Activated naive CD4-positive, alpha-beta T cell treated with anti-CD3 and anti-CD28 coated beads, Interleukin-2, amount 50 U/mL, for 72 hours (primary cell): ENCODE measurements around the gene NUDC. TPM values are rescaled to one million over a fixed set of nuclear protein-coding genes. Genes with fewer than 3 reads are reported as not detected.
"Not testable (repeated sequence)": the region's sequence is repeated elsewhere in the genome, so short reads cannot be mapped to it uniquely, and the experiment has no call there.

Source experiments
- ATAC-seq, 2 donors: fragments of 150-1000 bp; cut with Tn5 transposase; 2 replicates each; pipeline ENCODE4 v1.10.0; 2021; ENCODE audit warnings: mild to moderate bottlenecking in 2 of 2, moderate library complexity in 2 of 2
- DNase-seq, 2 donors: peaks; one replicate each; pipeline ENCODE4 v3.0.0; 2021 to 2022; ENCODE audit warnings: low spot score in 2 of 2
- H3K27ac Mint-ChIP-seq, 2 donors: one replicate each; pipeline ENCODE4 v1.8.0; 2022; ENCODE audit warnings: mild to moderate bottlenecking in 2 of 2, mixed read lengths in 2 of 2
- H3K36me3 Mint-ChIP-seq, 2 donors: one replicate each; pipeline ENCODE4 v1.8.0; 2022; ENCODE audit warnings: mixed read lengths in 2 of 2
- H3K9me3 Mint-ChIP-seq, 2 donors: one replicate each; pipeline ENCODE4 v1.8.0; 2022; ENCODE audit warnings: mixed read lengths in 2 of 2
- total RNA-seq, 2 donors: library from RNA; stranded (reverse); gene quantifications; one replicate each; pipeline ENCODE4 v1.2.3, GENCODE V29; 2022

Gene NUDC
- total RNA-seq, 2 donors from 2014 or later: 60.5 to 93.7 TPM

DNA sequence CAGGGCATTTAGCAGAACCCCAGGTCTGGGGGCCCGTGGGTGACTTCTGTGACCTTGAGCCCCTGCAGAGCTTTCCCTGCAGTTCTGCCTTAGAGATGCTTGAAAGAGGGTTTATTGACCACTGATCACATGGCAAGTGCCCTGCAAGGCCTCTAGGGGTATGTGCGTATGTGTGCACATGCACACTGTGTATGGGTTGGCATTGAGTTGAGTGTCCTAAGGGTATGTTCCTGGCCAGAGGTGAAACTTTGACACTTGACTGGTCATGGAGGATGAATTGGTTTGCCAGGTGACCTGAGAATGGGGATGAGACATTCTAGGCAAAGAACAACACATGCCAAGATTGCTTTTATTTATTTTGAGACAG lies 17.1 kb downstream of the NUDC start:
- DNase-seq: no peak
- peaks cover 4 to 18% of the 10 kb centered on the region in 2 donors for H3K36me3 Mint-ChIP-seq
- ATAC-seq: no peak
- H3K27ac Mint-ChIP-seq: peak overlapping the region in 1 of 2 donors; percentile 47
- H3K9me3 Mint-ChIP-seq: no peaks in the 10 kb centered on the region

GRCh38 chr1:26941311-26941710 lies 19.8 kb downstream of the NUDC start:
- ATAC-seq (no peak), DNase-seq (no peak)
- H3K9me3 Mint-ChIP-seq: no peaks in the 10 kb centered on the region
- peaks cover 14 to 26% of the 10 kb centered on the region in 2 donors for H3K36me3 Mint-ChIP-seq
- H3K27ac Mint-ChIP-seq: no peak overlapping the region

- Mint-ChIP-seq H3K9me3 (no peaks in the 10 kb centered on the region), H3K36me3 (peaks cover 14 to 25% of the 10 kb centered on the region in 2 donors), H3K27ac (peak overlapping the region; percentile 30 to 72)
- DNase-seq (no peak), ATAC-seq (no peak)
Observed at GRCh38 chr1:26942656-26943055, 21.1 kb downstream of the NUDC start.

GRCh38 chr1:26945138-26945537 lies 23.6 kb downstream of the NUDC start:
- H3K36me3 Mint-ChIP-seq: peaks cover 14 to 25% of the 10 kb centered on the region in 2 donors
- peak overlapping the region; percentile 17 to 52 for H3K27ac Mint-ChIP-seq
- no peaks in the 10 kb centered on the region for H3K9me3 Mint-ChIP-seq
- ATAC-seq (no peak), DNase-seq (no peak)

- ATAC-seq (no peak), DNase-seq (no peak)
- H3K27ac Mint-ChIP-seq: peak overlapping the region in 1 of 2 donors; percentile 52
- peaks cover 14 to 25% of the 10 kb centered on the region in 2 donors for H3K36me3 Mint-ChIP-seq
- H3K9me3 Mint-ChIP-seq: no peaks in the 10 kb centered on the region
Observed at GRCh38 chr1:26945728-26946127, 24.2 kb downstream of the NUDC start.

DNA sequence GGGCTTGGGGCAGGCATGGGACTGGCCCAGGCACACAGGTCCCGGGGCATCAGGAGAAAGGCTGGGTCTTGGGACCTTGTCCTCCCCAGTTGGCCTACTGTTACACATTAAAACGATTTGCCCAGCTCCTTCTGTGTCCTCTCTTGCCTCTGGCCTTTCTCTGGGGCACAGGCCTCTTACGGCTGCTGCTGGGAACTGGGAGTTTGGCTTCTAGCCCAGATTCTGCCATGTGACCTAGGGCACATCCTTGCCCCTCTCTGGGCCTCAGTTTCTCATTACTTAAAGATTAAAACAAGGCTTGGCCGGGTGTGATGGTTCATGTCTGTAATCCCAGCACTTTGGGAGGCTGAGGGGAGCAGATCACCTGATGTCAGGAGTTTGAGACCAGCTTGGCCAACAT lies 24.7 kb downstream of the NUDC start:
- Mint-ChIP-seq H3K27ac (peak overlapping the region in 1 of 2 donors; percentile 25), H3K9me3 (no peaks in the 10 kb centered on the region), H3K36me3 (peaks cover 14 to 25% of the 10 kb centered on the region in 2 donors)
- ATAC-seq: no peak
- DNase-seq: no peak

DNA sequence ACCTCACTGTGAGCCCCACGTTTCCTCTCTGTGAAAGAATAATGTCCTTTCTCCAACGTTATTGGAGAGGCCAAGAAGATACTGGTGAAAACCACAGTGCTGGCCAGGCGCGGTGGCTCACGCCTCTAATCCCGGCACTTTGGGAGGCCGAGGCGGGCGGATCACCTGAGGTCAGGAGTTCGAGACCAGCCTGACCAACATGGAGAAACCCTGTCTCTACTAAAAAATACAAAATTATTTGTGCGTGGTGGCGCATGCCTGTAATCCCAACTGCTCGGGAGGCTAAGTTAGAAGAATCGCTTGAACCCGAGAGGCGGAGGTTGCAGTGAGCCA lies 27.1 kb downstream of the NUDC start:
- H3K36me3 Mint-ChIP-seq: peaks cover 10 to 18% of the 10 kb centered on the region in 2 donors
- H3K9me3 Mint-ChIP-seq, H3K27ac Mint-ChIP-seq, ATAC-seq, DNase-seq: not testable (repeated sequence)

GRCh38 chr1:26949266-26949925 lies 27.9 kb downstream of the NUDC start:
- Mint-ChIP-seq H3K9me3 (no peaks in the 10 kb centered on the region), H3K36me3 (peaks cover 10 to 18% of the 10 kb centered on the region in 2 donors), H3K27ac (peak overlapping the region in 1 of 2 donors; percentile 25)
- peak in 1 of 2 donors; percentile 4 for ATAC-seq
- no peak for DNase-seq

GRCh38 chr1:26949926-26950319 lies 28.4 kb downstream of the NUDC start:
- peak in 1 of 2 donors; percentile 7 for ATAC-seq
- H3K9me3 Mint-ChIP-seq: no peaks in the 10 kb centered on the region
- H3K27ac Mint-ChIP-seq: no peak overlapping the region
- peaks cover 9 to 16% of the 10 kb centered on the region in 2 donors for H3K36me3 Mint-ChIP-seq
- DNase-seq: no peak

GRCh38 chr1:26950602-26951001 lies 29.1 kb downstream of the NUDC start:
- H3K9me3 Mint-ChIP-seq: no peaks in the 10 kb centered on the region
- DNase-seq (no peak), ATAC-seq (peak in 1 of 2 donors; percentile 14)
- peaks cover 3 to 9% of the 10 kb centered on the region in 2 donors for H3K36me3 Mint-ChIP-seq
- H3K27ac Mint-ChIP-seq: peak overlapping the region in 1 of 2 donors; percentile 95

DNA sequence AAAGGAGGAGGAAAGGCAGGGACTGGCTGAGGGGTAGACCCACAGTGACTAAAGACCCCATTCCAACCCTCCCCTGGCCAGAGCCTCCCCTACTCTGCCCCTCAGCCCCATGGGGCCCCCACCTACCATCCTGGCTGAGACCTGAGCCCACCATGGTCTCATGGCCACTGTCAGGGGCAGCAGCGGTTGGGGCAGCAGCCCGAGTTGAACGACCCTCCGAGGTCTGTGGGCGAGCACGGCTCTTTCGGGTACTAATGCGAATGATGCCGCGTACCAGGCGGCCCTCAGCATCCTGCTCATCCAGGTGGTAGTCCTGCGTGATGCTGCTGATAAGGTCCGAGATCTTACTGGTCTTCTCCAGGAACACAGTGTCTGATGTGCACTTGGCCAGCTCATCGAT lies 29.7 kb downstream of the NUDC start:
- DNase-seq: no peak
- ATAC-seq: no peak
- H3K27ac Mint-ChIP-seq: peak overlapping the region in 1 of 2 donors; percentile 95
- H3K9me3 Mint-ChIP-seq: no peaks in the 10 kb centered on the region
- H3K36me3 Mint-ChIP-seq: peaks cover 0 to 4% of the 10 kb centered on the region in 2 donors

DNA sequence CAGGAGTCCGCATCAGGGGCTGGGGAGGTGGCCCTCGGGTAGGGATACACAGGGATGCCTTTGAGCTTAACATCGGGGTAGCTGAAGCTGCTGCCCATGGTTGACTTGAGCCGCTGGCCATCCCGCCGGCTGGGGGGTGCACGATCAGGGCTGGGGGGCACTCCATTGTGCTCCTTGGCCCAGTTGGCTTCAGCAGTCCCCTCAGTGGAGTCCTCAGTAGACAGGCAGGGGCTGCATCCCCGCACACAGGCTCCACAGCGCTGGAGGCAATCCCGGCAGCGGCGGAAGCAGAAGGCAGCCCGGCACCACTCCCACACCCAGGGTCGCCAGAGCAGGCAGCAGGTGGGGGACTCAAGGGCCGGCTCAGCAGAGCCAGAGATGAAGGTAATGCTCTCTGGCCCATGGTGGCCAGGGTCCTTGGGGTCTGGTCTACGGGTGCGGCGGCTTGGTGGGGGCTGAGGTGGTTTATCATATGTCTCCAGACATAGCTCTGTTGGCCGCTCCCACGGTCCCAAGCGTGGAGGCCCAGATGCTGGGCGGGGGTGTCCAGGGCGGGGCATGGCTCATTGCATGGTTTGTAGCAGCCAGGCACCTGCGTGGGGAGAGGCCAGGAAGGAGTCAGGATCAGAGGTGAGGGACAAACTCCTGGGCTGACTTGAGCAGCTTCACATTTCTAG lies 30.4 kb downstream of the NUDC start:
- ATAC-seq (peak in 1 of 2 donors; percentile 30), DNase-seq (no peak)
- Mint-ChIP-seq H3K27ac (no peak overlapping the region), H3K36me3 (no peaks in the 10 kb centered on the region), H3K9me3 (no peaks in the 10 kb centered on the region)

DNA sequence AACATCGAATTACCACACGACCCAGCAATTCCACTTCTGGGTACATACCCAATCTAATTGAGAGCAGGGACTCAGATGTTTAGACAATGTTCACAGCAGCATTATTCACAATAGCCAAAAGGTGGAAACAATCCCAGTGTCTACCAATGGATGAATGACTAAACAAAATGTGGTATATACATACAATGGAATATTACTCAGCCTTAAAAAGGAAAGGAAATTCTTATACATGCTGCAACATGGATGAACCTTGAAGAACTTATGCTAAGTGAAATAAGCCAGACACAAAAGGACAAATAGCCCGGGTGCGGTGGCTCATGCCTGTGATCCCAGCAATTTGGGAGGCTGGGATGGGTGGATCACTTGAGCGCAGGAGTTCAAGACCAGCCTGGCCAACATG lies 31.8 kb downstream of the NUDC start:
- no peak overlapping the region for H3K27ac Mint-ChIP-seq

DNA sequence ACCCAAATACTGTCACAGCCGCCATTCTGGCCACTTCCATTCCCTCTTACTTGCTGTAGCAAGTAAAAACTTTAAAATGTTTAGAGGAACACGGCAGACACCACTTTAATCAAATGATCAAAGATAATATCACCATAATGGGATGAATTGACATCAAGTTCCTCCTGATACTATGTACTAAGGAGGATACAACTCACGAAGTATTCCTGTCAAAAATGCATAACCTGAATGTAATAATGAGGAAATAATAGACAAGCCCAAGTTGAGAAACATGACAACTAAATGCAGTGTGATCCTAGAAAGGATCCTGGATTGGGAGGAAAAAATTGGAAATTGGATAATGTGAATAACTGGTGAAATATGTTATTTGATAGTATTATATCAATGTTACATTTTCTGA lies 34.8 kb downstream of the NUDC start:
- H3K36me3 Mint-ChIP-seq: peaks cover 0 to 5% of the 10 kb centered on the region in 2 donors
- DNase-seq: no peak
- no peak for ATAC-seq
- no peaks in the 10 kb centered on the region for H3K9me3 Mint-ChIP-seq
- H3K27ac Mint-ChIP-seq: no peak overlapping the region

More for the DNA sequence above, 31.8 kb downstream of the NUDC start:
- ATAC-seq: no peak
- H3K9me3 Mint-ChIP-seq: no peaks in the 10 kb centered on the region
- DNase-seq: no peak
- H3K36me3 Mint-ChIP-seq: no peaks in the 10 kb centered on the region

DNA sequence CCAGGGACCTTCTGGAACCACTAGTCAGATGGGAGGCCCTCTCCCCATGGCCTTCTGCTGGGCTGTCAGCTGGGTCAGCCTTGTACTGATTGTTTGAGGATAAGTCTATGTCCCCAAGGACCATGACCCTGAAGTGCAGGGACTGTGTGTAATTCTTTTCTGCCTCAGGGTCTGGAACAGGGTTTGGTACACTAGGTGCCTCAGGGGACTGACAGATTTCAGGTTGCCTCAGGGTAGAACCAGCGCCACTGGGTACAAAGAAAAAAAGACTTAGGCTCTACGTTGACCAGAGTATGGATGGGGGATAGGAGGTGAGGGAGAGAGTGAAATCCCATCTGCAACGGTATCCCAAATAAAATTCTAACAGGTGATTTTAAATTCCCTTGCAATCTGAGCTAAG lies 35.8 kb downstream of the NUDC start:
- ATAC-seq (no peak), DNase-seq (no peak)
- Mint-ChIP-seq H3K9me3 (no peaks in the 10 kb centered on the region), H3K27ac (no peak overlapping the region), H3K36me3 (peaks cover 0 to 5% of the 10 kb centered on the region in 2 donors)

DNA sequence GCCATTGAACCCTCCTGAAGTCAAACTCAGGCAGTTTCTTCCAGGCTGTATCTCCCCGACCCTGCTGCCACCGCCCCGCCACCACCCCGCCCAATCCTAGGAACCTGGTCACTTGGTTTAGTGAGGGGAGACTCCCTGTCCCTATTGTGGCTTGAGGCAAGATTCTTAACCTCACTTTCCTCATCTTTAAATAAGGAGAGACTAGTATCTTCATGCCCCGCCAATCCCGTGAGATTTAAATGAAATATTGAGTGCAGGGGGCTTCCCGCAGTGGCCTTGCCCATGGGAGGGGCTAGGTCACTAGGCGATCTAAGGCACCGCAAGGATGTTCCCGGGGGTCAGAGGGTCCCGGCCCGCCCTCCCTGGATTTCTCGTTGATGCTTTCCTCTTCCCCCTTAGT lies 37.7 kb downstream of the NUDC start:
- H3K36me3 Mint-ChIP-seq: peaks cover 0 to 5% of the 10 kb centered on the region in 2 donors
- H3K27ac Mint-ChIP-seq: no peak overlapping the region
- H3K9me3 Mint-ChIP-seq: no peaks in the 10 kb centered on the region
- ATAC-seq (no peak), DNase-seq (no peak)

DNA sequence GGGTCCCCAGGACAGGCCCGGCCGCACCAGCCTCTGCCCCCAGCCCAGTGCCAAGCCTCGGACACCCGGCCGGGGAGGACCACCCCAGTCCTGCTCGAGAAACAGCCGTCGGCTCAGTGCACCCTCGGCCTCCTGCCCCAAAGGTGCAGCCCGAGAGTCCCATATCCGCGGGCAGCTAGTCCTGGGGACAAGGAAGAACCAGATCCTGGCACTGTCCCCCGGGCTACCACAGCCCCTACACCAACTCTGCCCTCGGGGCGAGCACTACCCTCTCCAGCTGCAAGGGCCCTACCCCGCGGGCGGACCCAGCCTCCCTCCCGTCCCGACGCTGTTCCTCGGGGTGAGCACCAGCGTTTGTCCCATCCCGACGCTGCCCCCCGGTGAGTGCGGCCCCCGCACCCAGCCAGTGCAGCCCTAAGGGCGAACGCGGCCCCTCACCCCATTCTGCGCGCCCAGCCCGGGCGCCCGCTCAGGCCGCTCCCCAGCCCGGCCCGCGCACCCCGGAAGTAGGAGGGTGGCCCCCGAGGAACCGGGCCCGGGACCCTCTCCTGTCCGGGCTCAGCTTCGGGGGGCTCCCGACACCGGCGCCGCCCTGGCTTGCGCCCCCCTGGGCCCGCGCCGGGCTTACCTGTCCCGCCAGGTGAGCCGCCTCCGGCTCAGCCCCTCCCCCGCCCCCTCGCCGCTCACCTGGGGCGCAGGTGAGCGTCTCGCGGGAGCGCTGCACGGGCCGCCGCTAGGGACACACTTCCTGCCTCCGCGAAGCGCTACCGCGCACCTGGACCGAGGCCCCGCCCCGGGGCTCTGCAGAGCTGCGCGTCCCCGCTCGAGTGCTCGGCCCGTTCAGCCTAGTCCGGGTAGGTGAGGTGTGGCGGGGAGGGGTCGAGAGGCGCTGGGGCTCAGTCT lies 38.4 kb downstream of the NUDC start, which contains the start of gene KDF1:
Gene KDF1 (minus strand): TSS at position 747 of the 903 bp plus-strand sequence. CDS start 8,088 bp downstream, outside the sequence.
- H3K27ac Mint-ChIP-seq: no peak within 1 kb of the TSS
- H3K36me3 Mint-ChIP-seq: peaks cover 0 to 5% of the 10 kb centered on the region in 2 donors
- peak; percentile 54 to 72 for ATAC-seq
- peak in 1 of 2 donors; percentile 43 for DNase-seq
- no peaks in the 10 kb centered on the region for H3K9me3 Mint-ChIP-seq
